Measurements from ENCODE around the gene HECW1. TPM values are rescaled to one million over a fixed set of nuclear protein-coding genes. Genes with fewer than 3 reads are reported as not detected.

Gene HECW1
- total and polyA plus RNA-seq, 2 experiments from 2014 or later = 11.0 to 21.8 TPM

DNA sequence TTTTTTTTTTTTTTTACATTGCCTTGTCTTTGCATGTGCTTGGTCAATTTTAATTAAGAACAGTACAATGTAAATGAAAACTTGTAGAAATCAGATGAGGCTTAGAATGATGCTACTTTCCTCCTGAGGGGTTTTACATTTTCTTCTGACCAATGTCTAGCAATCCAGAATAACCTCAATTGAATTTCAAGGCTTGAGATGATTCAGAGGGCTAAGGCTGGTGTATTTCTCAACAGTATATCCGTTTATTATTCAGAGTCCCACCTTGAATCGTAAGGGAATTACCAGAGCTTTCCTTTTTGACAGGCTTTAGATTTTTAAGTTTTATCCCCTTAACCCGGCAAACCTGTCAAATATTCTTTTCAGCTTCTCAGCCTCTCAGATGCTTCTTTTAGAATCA is 239.2 kb downstream of the HECW1 start:
- Mint-ChIP-seq H3K27me3 (ENCODE audit: insufficient read depth, low read depth, poor library complexity) (peaks cover 3% of the 10 kb centered on the region), H3K4me1 (no peaks in the 10 kb centered on the region; the same call in 2 of the 3 replicates), H3K9me3 (peaks cover 49% of the 10 kb centered on the region), H3K36me3 (ENCODE audit: low read depth) (peaks cover 45% of the 10 kb centered on the region), H3K4me3 (no peak overlapping the region), H3K27ac (no peak overlapping the region)
- DNase-seq (ENCODE audit: low spot score) (no peak), ATAC-seq (no peak)
- no peak overlapping the region for H3K4me3 ChIP-seq
- peaks cover 16% of the 10 kb centered on the region for H3K36me3 ChIP-seq (ENCODE audit: insufficient read depth)
- H3K27me3 ChIP-seq (ENCODE audit: insufficient read depth) = no peaks in the 10 kb centered on the region
- H2AFZ ChIP-seq = no peak overlapping the region
- H3K9me2 ChIP-seq (ENCODE audit: insufficient read depth) = no peaks in the 10 kb centered on the region
- no peaks in the 10 kb centered on the region for H3K4me1 ChIP-seq (ENCODE audit: insufficient read depth)
- no peak overlapping the region for H3K4me2 ChIP-seq
- H4K20me1 ChIP-seq (replicated peaks; ENCODE audit: insufficient read depth) = no peaks in the 10 kb centered on the region
- TF ChIP-seq STAT1 (IDR thresholded peaks at IDR 0.05; ENCODE audit: unreplicated experiment) (no peak), EZH2 (IDR thresholded peaks at IDR 0.05; ENCODE audit: low read depth, unreplicated experiment) (no peak), ZNF331 (CRISPR knock-in tag; IDR thresholded peaks at IDR 0.05; ENCODE audit: low read depth) (no peak), ZNF114 (CRISPR knock-in tag; IDR thresholded peaks at IDR 0.05) (no peak), ETS1 (IDR thresholded peaks at IDR 0.05) (no peak), CTCF (conservative IDR thresholded peaks at IDR 0.05; ENCODE audit: low read depth in 2 of 2) (no peak), EZH2phosphoT487 (IDR thresholded peaks at IDR 0.05; ENCODE audit: unreplicated experiment) (no peak)
- H3K27ac ChIP-seq (ENCODE audit: low read depth) = no peak overlapping the region
- H3K79me2 ChIP-seq (replicated peaks; ENCODE audit: insufficient read depth) = no peaks in the 10 kb centered on the region
- no peaks in the 10 kb centered on the region for H3F3A ChIP-seq (replicated peaks; ENCODE audit: low read depth)

DNA sequence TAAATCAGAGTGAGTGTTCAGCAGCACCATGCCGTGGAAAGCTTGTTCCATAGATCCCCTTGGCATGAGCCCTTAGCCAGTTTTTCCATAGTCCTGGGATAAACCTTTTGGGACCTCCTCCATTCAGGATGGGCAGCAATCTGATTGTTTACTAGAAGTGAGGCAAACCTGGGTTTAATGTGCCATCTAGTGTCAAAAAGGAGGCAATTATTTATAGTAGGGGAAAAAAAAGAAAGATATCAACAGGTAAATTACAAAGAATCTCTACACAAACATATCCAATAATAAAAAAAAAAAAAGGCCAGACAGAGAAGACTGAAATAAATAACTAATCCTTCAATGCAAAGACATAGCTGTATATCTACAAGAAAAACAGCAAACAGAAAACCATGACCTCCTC is 241.5 kb downstream of the HECW1 start:
- no peaks in the 10 kb centered on the region for H3F3A ChIP-seq (replicated peaks; ENCODE audit: low read depth)
- no peak overlapping the region for H3K27ac Mint-ChIP-seq
- H3K36me3 Mint-ChIP-seq (ENCODE audit: low read depth) = peaks cover 45% of the 10 kb centered on the region
- TF ChIP-seq ETS1 (IDR thresholded peaks at IDR 0.05) (no peak), CTCF (conservative IDR thresholded peaks at IDR 0.05; ENCODE audit: low read depth in 2 of 2) (peak; percentile 47 to 53)
- H3K4me3 ChIP-seq = no peak overlapping the region
- H3K79me2 ChIP-seq (replicated peaks; ENCODE audit: insufficient read depth) = no peaks in the 10 kb centered on the region
- no peak overlapping the region for H3K4me2 ChIP-seq
- peaks cover 16% of the 10 kb centered on the region for H3K36me3 ChIP-seq (ENCODE audit: insufficient read depth)
- no peak overlapping the region for H3K4me3 Mint-ChIP-seq
- DNase-seq (ENCODE audit: low spot score) (peak; percentile 35), ATAC-seq (no peak)
- H3K27me3 ChIP-seq (ENCODE audit: insufficient read depth) = no peaks in the 10 kb centered on the region
- H3K27me3 Mint-ChIP-seq (ENCODE audit: insufficient read depth, low read depth, poor library complexity) = peaks cover 3% of the 10 kb centered on the region
- H3K9me2 ChIP-seq (ENCODE audit: insufficient read depth) = no peaks in the 10 kb centered on the region
- H3K9me3 Mint-ChIP-seq = peaks cover 49% of the 10 kb centered on the region
- H3K4me1 ChIP-seq (ENCODE audit: insufficient read depth) = no peaks in the 10 kb centered on the region
- H3K4me1 Mint-ChIP-seq = no peaks in the 10 kb centered on the region; the same call in 2 of the 3 replicates
- H2AFZ ChIP-seq = no peak overlapping the region
- no peak overlapping the region for H3K27ac ChIP-seq (ENCODE audit: low read depth)
- no peaks in the 10 kb centered on the region for H4K20me1 ChIP-seq (replicated peaks; ENCODE audit: insufficient read depth)
